NCI-H82 treated with DMSO at 0.1 percent for 48 hours (cell line): ENCODE measurements around the gene IFNA17.
"Not testable (repeated sequence)": the region's sequence is repeated elsewhere in the genome, so short reads cannot be mapped to it uniquely, and the experiment has no call there.

Experiments used
- DNase-seq: peaks from one replicate; lab custom pipeline; 2025; ENCODE audit not compliant: unreplicated experiment; lab: John Stamatoyannopoulos, UW

Gene IFNA17

GRCh38 chr9:21228122-21228521 lies at the start of gene IFNA17:
Gene IFNA17, minus strand, starts transcription at chr9:21228222. Its CDS starts 49 bp downstream, at chr9:21228173.
- no peak for DNase-seq

GRCh38 chr9:21268347-21268657 lies 40.3 kb upstream of the IFNA17 start:
- no peak for DNase-seq

- no peak for DNase-seq
Observed at GRCh38 chr9:21267485-21268346, 39.7 kb upstream of the IFNA17 start.

GRCh38 chr9:21266733-21267484 lies 38.9 kb upstream of the IFNA17 start:
- no peak for DNase-seq

GRCh38 chr9:21265421-21266189 lies 37.6 kb upstream of the IFNA17 start:
- DNase-seq = no peak

GRCh38 chr9:21255538-21256212 lies 27.7 kb upstream of the IFNA17 start:
- DNase-seq = no peak

- DNase-seq = no peak
Observed at GRCh38 chr9:21252721-21253547, 24.9 kb upstream of the IFNA17 start.

- DNase-seq = no peak
Observed at GRCh38 chr9:21251638-21252037, 23.6 kb upstream of the IFNA17 start.

- DNase-seq = no peak
Observed at GRCh38 chr9:21251190-21251589, 23.2 kb upstream of the IFNA17 start.

- DNase-seq = no peak
Observed at GRCh38 chr9:21244836-21245235, 16.8 kb upstream of the IFNA17 start.

GRCh38 chr9:21239911-21240310 lies 11.9 kb upstream of the IFNA17 start, which contains the start of gene IFNA14:
Gene IFNA14, minus strand, starts transcription at chr9:21240005. Its CDS starts 70 bp downstream, at chr9:21239935.
- no peak for DNase-seq

GRCh38 chr9:21236360-21236714 lies 8.3 kb upstream of the IFNA17 start:
- not testable (repeated sequence) for DNase-seq

- peak; percentile 16 for DNase-seq
Observed at GRCh38 chr9:21235468-21236359, 7.7 kb upstream of the IFNA17 start.

GRCh38 chr9:21234153-21234687 lies 6.2 kb upstream of the IFNA17 start:
- no peak for DNase-seq

- no peak for DNase-seq
Observed at GRCh38 chr9:21233258-21233657, 5.2 kb upstream of the IFNA17 start.

- not testable (repeated sequence) for DNase-seq
Observed at GRCh38 chr9:21217211-21217610, 10.8 kb downstream of the IFNA17 start, which contains the start of gene IFNA16. Gene IFNA16, minus strand, starts transcription at chr9:21217311. Its CDS starts 6 bp downstream, at chr9:21217305.

- not testable (repeated sequence) for DNase-seq
Observed at GRCh38 chr9:21213411-21214326, 14.4 kb downstream of the IFNA17 start.

- DNase-seq = not testable (repeated sequence)
Observed at GRCh38 chr9:21212160-21212559, 15.9 kb downstream of the IFNA17 start.
